Measurements from ENCODE around the gene MPV17L.
"Not testable (repeated sequence)": the region's sequence is repeated elsewhere in the genome, so short reads cannot be mapped to it uniquely, and the experiment has no call there.

The MPV17L gene

DNA sequence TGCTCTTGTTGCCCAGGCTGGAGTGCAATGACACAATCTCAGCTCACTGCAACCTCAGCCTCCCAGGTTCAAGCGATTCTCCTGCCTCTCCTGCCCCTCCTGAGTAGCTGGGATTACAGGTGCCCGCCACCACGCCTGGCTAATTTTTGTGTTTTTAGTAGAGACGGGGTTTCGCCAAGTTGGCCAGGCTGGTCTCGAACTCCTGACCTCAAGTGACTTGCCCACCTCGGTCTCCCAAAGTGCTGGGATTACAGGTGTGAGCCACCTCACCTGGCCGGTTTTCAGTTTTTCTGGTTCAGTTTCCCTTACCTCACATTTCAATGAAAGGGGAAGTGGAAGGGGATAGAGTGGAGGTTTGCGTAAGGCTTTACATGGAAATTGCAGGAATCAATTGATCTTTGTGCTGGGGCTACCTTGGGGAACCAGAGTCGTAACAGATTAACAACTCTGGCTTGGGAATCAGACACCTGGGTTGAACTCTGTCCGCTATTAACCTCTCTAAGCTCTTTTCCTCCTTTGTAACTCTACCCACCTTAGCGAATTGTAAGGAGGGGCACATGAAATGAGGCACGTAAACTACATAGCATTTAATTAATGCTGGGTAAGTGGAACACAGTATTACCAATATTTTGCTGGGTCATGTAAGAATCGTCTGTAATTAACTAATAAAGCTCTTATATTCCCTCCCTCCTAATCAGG, 3.2 kb downstream of the MPV17L start:
- H3K4me3 ChIP-seq (ENCODE audit: low read depth, low read length) = no peak overlapping the region
- TF ChIP-seq, protein P1, sequence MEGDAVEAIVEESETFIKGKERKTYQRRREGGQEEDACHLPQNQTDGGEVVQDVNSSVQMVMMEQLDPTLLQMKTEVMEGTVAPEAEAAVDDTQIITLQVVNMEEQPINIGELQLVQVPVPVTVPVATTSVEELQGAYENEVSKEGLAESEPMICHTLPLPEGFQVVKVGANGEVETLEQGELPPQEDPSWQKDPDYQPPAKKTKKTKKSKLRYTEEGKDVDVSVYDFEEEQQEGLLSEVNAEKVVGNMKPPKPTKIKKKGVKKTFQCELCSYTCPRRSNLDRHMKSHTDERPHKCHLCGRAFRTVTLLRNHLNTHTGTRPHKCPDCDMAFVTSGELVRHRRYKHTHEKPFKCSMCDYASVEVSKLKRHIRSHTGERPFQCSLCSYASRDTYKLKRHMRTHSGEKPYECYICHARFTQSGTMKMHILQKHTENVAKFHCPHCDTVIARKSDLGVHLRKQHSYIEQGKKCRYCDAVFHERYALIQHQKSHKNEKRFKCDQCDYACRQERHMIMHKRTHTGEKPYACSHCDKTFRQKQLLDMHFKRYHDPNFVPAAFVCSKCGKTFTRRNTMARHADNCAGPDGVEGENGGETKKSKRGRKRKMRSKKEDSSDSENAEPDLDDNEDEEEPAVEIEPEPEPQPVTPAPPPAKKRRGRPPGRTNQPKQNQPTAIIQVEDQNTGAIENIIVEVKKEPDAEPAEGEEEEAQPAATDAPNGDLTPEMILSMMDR (IDR thresholded peaks at IDR 0.05; ENCODE audit: low read depth, low read length) = no peak

DNA sequence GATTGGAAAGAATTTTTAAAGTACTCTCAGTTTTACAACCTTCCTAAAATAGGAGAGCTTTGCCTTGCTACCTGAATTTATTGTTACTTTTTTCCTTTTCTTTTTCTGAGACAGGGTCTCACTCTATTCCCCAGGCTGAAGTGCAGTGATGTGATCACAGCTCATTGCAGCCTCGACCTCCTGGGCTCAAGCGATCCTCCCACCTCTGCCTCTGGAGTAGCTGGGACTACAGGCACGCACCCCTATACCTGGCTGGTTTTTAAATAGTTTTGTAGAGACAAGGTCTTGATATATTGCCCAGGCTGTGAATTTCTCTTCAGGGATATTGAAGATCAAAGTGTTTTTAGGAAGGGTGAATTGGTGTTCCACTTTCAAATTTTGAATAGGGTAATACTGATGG, 3.8 kb downstream of the MPV17L start:
- no peak overlapping the region for H3K4me3 ChIP-seq (ENCODE audit: low read depth, low read length)
- TF ChIP-seq, protein P1 (IDR thresholded peaks at IDR 0.05; ENCODE audit: low read depth, low read length) = no peak

DNA sequence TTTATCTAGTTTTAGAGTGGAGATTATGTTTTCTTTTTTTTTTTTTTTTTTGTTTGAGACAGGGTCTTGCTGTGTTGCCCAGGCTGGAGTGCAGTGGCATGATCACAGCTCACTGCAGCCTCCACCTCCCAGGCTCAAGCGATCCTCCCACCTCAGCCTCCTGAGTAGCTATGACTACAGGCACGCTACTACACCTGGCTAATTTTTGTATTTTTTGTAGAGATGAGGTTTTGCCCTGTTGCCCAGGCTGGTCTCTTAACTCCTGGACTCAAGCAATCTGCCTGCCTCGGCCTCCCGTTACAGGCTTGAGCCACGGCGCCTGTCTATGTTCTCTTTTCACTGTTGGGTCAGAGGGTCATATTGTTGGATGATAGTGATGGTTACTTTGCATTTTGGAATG, 4.8 kb downstream of the MPV17L start:
- H3K4me3 ChIP-seq (ENCODE audit: low read depth, low read length) = not testable (repeated sequence)

DNA sequence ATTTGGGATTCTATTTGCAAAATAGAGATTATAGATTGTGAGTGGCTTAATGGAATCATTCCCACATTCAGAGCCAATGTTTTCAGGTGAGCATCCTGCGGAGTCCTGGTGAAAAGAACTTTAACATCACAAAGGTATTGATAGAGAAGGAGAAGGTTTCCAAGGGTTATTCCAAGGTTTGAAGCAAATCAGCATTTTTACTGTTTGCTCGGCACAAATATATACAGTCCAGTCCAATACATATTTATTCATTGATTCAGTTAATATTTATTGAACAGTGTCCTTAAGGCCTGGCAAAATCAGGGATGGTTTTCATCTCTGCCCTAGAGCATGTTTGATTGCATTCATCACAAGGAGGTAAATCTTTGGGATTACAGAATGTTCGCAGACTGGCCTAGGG, 6.4 kb downstream of the MPV17L start:
- TF ChIP-seq, protein P1 (IDR thresholded peaks at IDR 0.05; ENCODE audit: low read depth, low read length) = no peak
- H3K4me3 ChIP-seq (ENCODE audit: low read depth, low read length) = no peak overlapping the region

DNA sequence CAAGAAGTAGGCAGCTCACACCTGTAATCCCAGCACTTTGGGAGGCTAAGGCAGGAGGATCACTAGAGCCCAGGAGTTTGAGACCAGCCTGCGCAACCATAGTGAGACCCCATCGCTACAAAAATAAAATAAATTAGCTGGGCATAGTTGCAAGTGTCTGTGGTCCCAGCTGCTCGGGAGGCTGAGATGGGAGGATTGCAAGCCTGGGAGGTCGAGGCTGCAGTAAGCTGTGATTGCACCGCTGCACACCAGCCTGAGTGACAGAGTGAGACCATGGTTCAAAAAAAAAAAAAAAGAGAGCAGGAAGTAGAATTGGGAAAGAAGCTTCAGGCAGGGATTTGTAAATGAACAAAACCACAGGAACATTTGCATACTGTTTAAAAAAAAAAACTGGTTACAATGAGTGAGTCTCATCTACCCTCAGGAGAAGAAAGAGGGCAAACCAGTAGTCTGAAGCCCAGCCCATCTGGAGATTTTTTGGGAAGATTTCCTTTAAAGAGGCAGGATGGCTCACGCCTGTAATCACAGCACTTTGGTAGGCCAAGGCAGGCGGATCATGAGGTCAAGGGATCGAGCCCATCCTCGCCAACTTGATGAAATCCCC, 7.9 kb downstream of the MPV17L start:
- TF ChIP-seq, protein P1 (IDR thresholded peaks at IDR 0.05; ENCODE audit: low read depth, low read length) = no peak
- no peak overlapping the region for H3K4me3 ChIP-seq (ENCODE audit: low read depth, low read length)

DNA sequence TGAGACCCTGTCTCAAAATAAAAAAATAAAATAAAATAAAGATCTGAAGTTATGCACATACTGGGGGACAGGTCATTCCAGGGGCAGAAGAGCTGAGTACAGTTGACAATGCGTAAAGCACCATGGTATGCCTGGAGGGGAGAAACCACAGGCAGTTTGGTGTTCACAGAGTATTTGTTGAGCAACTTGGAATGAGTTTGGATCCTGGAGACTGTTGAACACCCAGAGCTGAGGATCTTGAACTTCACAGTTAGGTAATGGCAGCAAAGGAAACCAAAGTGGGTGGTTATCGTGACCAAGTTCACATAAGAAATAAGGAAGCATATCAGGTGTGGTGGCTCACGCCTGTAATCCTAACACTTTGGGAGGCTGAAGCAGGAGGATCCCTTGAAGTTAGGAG, 8.5 kb downstream of the MPV17L start:
- not testable (repeated sequence) for H3K4me3 ChIP-seq (ENCODE audit: low read depth, low read length)

DNA sequence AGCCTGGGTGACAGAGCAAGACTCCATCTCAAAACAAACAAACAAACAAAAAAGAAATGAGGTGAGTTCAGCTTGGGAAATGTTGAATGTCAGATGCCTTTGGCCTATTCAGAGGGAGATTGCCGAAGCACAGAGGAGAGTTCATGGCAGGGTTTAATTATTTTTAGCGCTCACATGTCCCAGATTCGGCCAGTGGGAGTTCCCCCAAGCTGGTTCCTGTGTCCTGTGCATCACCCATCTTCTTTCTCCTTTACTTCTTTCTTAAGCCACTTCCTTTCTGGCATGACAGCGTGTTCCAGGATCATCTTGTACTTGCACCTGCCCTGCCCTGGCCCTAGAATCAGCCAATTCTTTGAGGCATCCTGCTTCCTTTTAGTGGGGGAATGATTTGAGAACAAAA, 9.2 kb downstream of the MPV17L start:
- TF ChIP-seq, protein P1 (IDR thresholded peaks at IDR 0.05; ENCODE audit: low read depth, low read length) = no peak
- H3K4me3 ChIP-seq (ENCODE audit: low read depth, low read length) = no peak overlapping the region

DNA sequence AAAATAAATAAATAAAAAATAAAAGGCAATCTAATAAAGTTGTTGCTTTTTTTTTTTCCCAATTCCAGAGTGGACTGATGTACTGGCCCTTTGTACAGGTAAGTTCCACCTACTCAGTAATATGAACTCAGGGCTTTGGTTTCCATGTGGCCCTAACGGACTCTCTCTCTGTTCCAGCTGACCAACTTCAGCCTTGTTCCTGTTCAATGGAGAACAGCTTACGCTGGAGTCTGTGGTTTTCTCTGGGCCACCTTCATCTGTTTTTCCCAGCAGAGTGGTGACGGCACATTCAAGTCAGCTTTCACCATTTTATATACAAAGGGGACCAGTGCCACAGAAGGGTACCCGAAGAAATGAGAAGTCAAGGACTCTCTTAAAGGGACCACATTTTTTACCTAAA, 12.2 kb downstream of the MPV17L start:
- not testable (repeated sequence) for H3K4me3 ChIP-seq (ENCODE audit: low read depth, low read length)

DNA sequence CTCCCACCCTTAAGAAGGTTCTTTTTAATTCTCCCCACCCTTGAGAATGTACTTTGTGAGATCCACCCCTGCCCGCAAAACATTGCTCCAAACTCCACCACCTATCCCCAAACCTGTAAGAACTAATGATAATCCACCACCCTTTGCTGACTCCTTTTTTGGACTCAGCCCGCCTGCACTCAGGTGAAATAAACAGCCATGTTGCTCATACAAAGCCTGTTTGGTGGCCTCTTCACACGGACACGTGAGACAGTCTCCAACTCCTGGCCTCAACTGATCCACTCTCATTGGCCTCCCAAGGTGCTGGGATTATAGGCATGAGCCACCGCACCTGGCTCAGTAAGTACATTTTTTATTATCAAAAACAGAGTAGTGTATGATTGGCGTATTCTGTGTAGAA, 13.9 kb downstream of the MPV17L start:
- H3K4me3 ChIP-seq (ENCODE audit: low read depth, low read length) = not testable (repeated sequence)
